Occipital lobe (tissue), 2 donors: ENCODE results near the gene ITGA3. TPM values are rescaled to one million over a fixed set of nuclear protein-coding genes. Genes with fewer than 3 reads are reported as not detected.
"Not testable (repeated sequence)": the region's sequence is repeated elsewhere in the genome, so short reads cannot be mapped to it uniquely, and the experiment has no call there.

Source experiments
- DNase-seq: peaks from one replicate; lab custom pipeline; 2025; lab: John Stamatoyannopoulos, UW
- total RNA-seq: library from RNA; depleted of rRNA; stranded (reverse); fragments of >200 nt; gene quantifications from one replicate; pipeline ENCODE4 v1.2.3, GENCODE V29; 2014

ITGA3 gene
- total RNA-seq, 1 donor from 2014 or later, result 23.2 TPM

- DNase-seq, result no peak
Measured at GRCh38 chr17:50051606-50052005, 4.3 kb upstream of the ITGA3 start.

- DNase-seq, result no peak
Measured at GRCh38 chr17:50052241-50052796, 3.6 kb upstream of the ITGA3 start.

- no peak for DNase-seq
Measured at GRCh38 chr17:50052822-50053653, 2.9 kb upstream of the ITGA3 start.

- no peak for DNase-seq
Measured at GRCh38 chr17:50053654-50053960, 2.3 kb upstream of the ITGA3 start.

- peak; percentile 22 for DNase-seq
Measured at GRCh38 chr17:50055055-50055425, 870 bp upstream of the ITGA3 start.

- DNase-seq, result peak; percentile 50
Measured at GRCh38 chr17:50056217-50056960, 479 bp downstream of the ITGA3 start.

GRCh38 chr17:50056961-50057330 lies 1.0 kb downstream of the ITGA3 start:
- DNase-seq, result no peak

GRCh38 chr17:50057521-50057991 lies 1.6 kb downstream of the ITGA3 start:
- DNase-seq, result no peak

- DNase-seq, result no peak
Measured at GRCh38 chr17:50058296-50058953, 2.5 kb downstream of the ITGA3 start.

GRCh38 chr17:50059256-50059655 lies 3.3 kb downstream of the ITGA3 start:
- DNase-seq, result no peak

GRCh38 chr17:50059759-50060273 lies 3.9 kb downstream of the ITGA3 start:
- DNase-seq, result no peak

GRCh38 chr17:50060951-50061712 lies 5.2 kb downstream of the ITGA3 start:
- DNase-seq, result no peak

- DNase-seq, result not testable (repeated sequence)
Measured at GRCh38 chr17:50061713-50062045, 5.8 kb downstream of the ITGA3 start.

- DNase-seq, result no peak
Measured at GRCh38 chr17:50062293-50063243, 6.7 kb downstream of the ITGA3 start.

- DNase-seq, result no peak
Measured at GRCh38 chr17:50063561-50064252, 7.8 kb downstream of the ITGA3 start.

- peak; percentile 60 for DNase-seq
Measured at GRCh38 chr17:50064253-50065001, 8.5 kb downstream of the ITGA3 start.

GRCh38 chr17:50065056-50065455 lies 9.1 kb downstream of the ITGA3 start:
- DNase-seq, result no peak

GRCh38 chr17:50066995-50067394 lies 11.1 kb downstream of the ITGA3 start:
- DNase-seq, result no peak

GRCh38 chr17:50067996-50068395 lies 12.1 kb downstream of the ITGA3 start:
- DNase-seq, result no peak
